Epithelial cell of esophagus (primary cell): Measurements from ENCODE around the gene F7.
"Not testable (repeated sequence)": the region's sequence is repeated elsewhere in the genome, so short reads cannot be mapped to it uniquely, and the experiment has no call there.

Experiments used
- DNase-seq: peaks from one replicate; pipeline ENCODE4 v3.0.0; 2010; ENCODE audit warnings: low read depth
- H3K4me3 ChIP-seq: 2 replicates; pipeline ENCODE4 v1.5.1; 2011; ENCODE audit warnings: mild to moderate bottlenecking, low read length, control low read depth
- CTCF ChIP-seq: IDR thresholded peaks from 2 replicates; pipeline ENCODE4 v1.5.1; 2011; ENCODE audit warnings: low read depth, mild to moderate bottlenecking, low read length, control low read depth, inconsistent platforms; ENCODE audit not compliant: insufficient read depth; ENCODE audit errors: missing control alignments

The F7 gene

GRCh38 chr13:113105032-113105920, at the start of gene F7:
TSS of gene F7 (plus strand) at chr13:113105791. CDS start at chr13:113105842, 51 bp downstream.
- TF ChIP-seq CTCF, result no peak
- H3K4me3 ChIP-seq, result no peak within 1 kb of the TSS
- DNase-seq, result no peak

- no peak for TF ChIP-seq CTCF
- no peak for DNase-seq
- H3K4me3 ChIP-seq, result no peak overlapping the region
Measured at GRCh38 chr13:113057084-113057483, 48.5 kb upstream of the F7 start.

GRCh38 chr13:113057559-113057958, 48.0 kb upstream of the F7 start:
- not testable (repeated sequence) for DNase-seq, H3K4me3 ChIP-seq

- no peak overlapping the region for H3K4me3 ChIP-seq
- no peak for DNase-seq
- no peak for TF ChIP-seq CTCF
Measured at GRCh38 chr13:113058129-113058987, 47.2 kb upstream of the F7 start.

GRCh38 chr13:113058988-113059850, 46.4 kb upstream of the F7 start:
- no peak overlapping the region for H3K4me3 ChIP-seq
- no peak for DNase-seq
- TF ChIP-seq CTCF, result no peak

- no peak for DNase-seq
- TF ChIP-seq CTCF, result no peak
- no peak overlapping the region for H3K4me3 ChIP-seq
Measured at GRCh38 chr13:113059891-113060290, 45.7 kb upstream of the F7 start.
